Stromal cell of bone marrow (primary cell): Measurements from ENCODE around the gene IFI27.
"Not testable (repeated sequence)": the region's sequence is repeated elsewhere in the genome, so short reads cannot be mapped to it uniquely, and the experiment has no call there.

Experiments used
- DNase-seq: peaks from one replicate; pipeline ENCODE4 v3.0.0-alpha.2; 2012; ENCODE audit warnings: low read depth

Gene IFI27

DNA sequence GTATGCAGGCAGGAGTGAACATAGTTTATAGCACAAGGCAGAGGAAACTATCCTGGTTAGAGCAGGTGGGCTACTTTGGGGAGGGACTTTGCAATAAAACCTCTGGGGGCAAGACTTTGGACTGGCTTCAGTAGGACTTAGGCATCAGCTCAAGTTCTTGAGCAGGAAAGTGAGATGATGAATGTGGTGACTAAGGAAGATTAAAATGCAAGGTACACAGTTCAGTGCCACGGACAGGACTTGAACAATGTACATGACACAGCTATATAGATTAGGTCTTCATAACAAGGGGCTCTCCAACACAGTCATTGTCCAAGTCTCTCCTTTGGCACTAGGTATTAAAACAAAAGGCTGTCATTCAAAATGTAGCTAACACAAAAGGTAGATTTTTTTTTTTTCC is 42.1 kb downstream of the IFI27 start:
- no peak for DNase-seq

DNA sequence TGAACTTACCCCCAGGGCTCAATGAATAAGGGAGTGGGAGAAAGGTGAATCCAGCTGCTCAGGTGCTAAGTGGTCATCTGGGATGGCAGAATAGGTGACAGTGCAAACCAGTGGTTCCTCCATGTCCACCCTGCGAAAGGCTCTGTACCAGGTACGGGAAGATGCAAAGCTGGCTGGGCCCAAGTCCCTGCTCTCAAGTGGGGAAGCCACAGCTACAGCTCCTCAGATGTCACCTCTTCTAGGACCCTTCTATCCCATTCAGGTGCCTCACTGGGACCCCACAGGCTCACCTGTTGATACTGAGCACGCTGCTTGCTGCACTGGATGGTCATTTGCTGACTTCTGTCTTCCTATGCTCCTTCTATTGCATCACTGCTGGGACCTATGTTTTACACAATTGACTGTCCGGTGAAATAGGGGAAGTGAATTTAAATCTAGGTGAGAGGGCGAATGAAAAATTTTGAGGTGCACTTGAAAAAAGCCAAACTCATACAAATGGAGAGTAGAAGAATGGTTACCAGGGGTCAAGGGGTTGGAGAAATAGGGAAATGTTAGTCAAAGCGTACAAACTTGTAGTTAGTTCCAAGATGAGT is 43.3 kb downstream of the IFI27 start:
- no peak for DNase-seq

DNA sequence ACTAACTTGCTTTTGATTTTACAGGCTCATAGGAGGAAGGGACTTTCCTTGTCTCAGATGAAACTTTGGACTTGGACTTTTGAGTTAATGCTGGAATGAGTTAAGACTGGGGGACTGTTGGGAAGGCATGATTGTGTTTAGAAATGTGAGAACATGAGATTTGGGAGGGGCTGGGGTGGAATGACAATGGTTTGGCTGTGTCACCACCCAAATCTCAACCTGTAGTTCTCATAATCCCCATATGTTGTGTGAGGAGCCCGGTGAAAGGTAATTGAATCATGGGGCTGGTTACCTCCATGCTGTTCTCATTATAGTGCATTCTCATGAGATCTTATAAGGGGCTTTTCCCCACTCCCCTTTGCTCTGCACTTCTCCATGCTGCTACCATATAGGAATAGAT is 45.6 kb downstream of the IFI27 start:
- DNase-seq: not testable (repeated sequence)

DNA sequence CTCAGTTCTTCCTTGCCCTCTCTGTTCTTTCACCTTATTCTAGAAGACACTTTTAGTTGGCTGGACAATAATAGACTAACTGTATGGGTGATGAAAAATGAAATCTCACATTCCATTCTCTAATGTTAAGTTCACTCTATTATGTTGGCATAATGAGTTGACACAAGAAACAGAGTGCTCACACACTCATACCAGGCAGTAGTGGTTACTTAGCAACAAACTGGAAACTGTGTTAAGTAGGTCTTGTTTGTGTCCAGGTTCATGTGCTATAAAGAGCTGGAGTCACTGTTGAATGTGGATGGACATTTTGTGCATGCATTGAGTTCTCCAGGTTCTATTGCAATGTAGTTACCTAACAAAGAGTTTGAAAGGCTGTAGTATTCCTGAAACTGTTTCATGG is 46.7 kb downstream of the IFI27 start:
- no peak for DNase-seq

DNA sequence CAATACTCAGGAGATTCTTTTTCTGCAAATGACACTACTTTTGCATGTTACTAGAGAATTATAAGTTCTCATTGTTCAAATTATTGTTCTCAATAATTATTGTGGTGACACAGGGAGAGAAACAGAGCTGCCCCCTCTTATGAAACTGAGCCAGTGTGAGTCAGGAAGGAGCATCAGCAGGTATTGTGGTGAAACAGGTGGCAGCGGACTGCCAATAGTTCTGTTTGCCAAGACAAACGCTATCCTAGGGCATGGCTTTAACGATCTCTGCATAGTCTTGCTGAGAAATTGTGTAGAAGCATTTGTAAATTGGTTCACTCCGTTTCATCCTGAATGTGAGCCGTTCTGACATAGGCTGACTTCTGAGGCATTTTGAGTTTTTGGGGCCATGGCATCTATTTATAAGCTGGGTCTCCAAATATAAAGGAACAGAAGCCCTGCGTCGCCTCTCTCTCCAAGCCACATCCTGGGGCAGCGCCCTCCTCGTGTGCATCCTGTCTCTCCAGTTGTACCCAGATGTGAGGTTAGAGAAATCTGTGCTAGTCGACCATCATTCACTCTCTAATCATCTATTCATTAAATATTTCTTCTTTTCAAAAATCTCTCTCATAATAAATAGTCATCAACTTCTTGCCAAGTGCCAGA is 47.8 kb downstream of the IFI27 start:
- DNase-seq: no peak

DNA sequence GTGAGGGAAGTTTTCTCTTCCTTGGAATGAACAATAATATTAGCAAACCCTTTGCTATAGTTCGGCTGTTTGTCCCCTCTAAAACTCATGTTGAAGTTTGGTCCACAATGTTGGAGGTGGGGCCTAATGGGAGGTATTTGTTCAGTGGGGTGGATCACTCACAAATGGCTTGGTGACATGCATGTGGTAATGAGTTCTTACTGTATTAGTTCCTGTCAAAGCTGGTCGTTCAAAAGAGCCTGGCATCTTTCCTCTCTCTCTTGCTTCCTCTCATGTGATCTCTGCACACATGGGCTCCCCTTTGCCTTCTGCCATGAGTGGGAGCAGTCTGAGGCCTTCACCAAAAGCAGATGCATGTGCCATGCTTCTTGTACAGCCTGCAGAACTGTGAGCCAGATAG is 50.5 kb downstream of the IFI27 start:
- DNase-seq: no peak

DNA sequence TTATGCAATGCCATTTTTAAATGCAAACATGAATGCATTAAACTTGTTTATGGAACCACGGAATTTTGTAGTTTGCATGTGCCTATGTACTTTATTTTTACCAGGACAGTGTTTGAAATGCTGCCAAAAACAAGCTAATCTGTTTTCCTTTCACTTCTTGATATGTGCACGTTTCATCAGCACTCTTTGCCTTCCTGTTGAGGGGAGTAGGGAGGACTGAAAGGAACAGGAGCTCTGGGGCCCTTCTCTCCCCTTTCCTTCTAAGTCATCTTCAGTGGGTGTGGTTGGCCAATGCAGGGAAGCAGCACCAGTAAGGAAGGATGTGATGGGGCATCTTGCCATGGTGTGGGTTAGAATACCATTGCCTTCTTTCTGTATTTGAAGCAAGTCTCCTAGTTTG is 51.4 kb downstream of the IFI27 start:
- DNase-seq: no peak

DNA sequence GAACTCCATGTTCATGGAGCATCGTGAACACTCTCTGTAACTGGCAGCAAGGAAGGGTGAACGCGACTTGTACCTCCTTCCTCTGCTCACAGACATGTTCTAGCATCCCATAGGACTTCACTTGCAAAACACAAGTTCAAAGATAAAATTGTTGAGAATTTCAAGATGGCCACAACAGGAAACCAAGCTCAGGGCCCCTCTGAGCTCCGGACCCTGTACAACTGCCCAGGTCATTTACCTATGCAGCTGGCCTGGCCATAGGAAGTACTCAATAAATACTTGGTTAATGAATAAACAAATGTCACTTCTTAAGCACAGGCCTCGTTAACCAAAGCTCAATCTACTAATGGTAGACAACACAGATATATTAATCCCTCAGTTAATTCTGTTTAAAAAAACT is 51.9 kb downstream of the IFI27 start:
- DNase-seq: no peak

DNA sequence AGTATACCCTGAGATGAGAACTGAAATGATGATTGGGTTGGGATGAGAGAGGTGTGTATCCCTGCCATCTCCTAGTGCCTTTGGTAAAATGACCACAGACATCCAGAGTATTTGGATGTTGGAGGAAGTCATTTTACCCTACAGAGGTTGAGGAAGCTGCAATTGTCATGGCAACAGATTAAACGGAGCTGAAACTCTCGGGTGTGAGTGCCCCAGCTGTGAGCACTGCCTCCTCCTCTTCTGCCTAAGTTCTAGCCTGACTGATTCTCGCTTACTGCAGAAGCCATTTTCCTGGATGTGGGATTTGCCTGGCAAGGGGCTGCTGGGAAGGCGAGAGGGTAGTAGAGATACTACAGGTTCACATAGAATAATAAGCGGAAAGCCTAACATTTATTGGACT is 53.3 kb downstream of the IFI27 start:
- DNase-seq: no peak

DNA sequence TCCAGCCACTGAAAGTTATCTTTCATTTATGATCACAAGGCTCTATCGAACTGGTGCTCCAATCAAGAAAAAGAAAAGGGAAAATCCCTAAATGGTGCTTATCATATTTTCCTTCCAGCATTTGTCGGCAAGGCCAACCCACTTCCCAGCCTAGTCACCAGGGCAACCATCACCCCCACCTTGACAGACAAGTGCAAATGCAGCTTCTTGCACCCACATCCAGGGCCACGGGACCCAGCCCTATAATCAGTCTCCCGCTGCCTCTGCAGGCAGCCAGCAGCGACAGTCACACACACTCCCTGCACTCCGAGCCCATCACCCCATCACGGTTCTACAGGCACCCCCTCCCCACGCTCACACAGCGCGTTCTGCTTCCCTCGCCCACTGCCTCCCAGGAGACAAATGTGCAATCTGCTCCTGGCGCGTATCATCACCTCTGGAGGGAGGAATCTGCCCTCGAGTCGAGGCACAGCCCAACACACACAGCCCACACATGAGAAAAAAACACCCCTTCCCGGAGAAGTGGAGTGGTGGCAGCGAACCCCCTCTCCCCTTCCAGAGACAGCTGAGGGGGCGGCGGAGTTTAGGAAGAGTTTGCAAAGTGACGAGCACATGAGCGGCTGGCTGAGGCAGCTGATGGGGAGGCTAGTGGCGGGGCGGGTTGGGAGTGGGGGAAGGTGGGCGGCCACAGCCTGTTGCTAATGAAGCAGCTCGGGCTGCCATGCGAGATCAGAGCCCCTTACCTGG is 54.3 kb downstream of the IFI27 start:
- no peak for DNase-seq

DNA sequence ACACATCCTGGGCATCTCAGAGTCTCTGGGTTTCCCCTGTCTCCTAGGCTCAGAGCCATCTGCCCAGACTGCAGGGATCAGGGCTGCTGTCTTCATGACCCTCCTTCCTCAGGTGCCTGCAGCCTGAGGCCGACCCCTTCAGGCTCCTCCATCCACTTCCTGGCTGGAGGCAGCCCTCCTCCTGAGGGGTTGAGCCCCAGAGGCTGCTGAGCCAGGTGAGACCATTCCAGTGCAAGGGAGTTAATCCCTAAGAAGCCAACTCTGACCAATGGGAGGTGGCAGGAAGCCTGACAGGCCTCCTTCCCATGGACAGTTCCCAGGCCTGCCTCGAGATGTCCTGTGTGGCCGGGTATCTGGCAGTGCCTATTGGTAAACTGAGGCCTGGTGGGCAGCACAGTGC is 55.2 kb downstream of the IFI27 start:
- no peak for DNase-seq
